A549 treated with Mapracorat at 1 μM for 4 hours (cell line): ENCODE results near the gene BAG2. TPM values are rescaled to one million over a fixed set of nuclear protein-coding genes. Genes with fewer than 3 reads are reported as not detected.

Source experiments
- total RNA-seq: library from RNA; stranded (reverse); fragments of 200-300 nt; extraction: Qiagen RNA extraction; gene quantifications from 5 replicates; pipeline ENCODE4 v1.2.3, GENCODE V29; 2022

The BAG2 gene
- 6.9 to 7.7 TPM (median 7.5 TPM) in 5 replicates for total RNA-seq

GRCh38 chr6:57172136-57173055 is at the start of gene BAG2:
Gene BAG2, plus strand, starts transcription at chr6:57172326. Its CDS starts 372 bp downstream, at chr6:57172698.

DNA sequence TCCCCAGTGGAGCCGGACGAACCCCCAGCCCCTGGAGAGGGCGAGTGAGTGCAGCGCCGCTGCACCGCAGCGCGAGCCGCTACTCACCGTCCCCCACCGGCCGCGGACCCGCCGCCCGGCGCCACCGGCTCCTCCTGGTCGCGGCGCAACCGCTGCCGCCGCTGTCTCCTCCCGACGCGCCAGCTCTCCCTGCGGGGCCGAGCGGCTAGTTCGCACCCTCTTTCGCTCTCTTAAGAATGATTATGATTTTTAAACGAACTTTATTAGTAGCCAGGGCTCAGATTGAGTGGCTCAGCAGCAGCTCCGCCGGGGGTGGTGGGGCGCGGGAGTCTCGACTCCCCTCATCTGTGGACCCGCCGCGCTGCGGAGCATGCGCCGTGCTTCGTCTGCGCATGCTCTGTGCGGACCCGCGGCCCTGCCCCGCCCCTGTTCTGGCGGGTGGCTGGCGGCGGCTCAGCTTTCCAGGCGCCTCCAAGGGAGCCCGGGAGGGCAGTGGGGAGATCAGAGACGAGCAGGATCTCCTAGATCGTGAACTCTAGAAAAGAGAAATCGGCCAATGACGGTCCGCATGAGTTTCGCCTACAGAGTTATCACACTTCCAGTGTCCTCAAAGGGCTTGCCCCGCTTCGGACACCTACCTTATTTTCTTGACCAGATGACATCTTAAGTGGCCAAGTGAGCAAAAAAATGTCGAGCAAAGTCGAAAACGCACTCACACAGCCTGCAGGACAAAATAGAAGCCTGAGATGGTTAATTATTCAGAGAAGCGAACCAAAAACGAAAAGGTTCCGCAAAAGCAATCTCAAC is 50.0 kb downstream of the BAG2 start, which contains the start of gene RAB23:
Gene RAB23, minus strand, starts transcription at position 372 of the 807 bp plus-strand sequence. CDS start 11,927 bp downstream, outside the sequence.

Other genes starting within 250 kb of the BAG2 start
- 0.70 to 0.99 TPM (median 0.87 TPM) in 5 replicates for gene BEND6, start 217.2 kb upstream of the BAG2 start, total RNA-seq
- 4.9 to 6.7 TPM (median 5.2 TPM) in 5 replicates for gene KIAA1586, start 125.6 kb upstream of the BAG2 start, total RNA-seq
- gene ZNF451, start 82.1 kb upstream of the BAG2 start, total RNA-seq = 7.7 to 9.3 TPM (median 8.7 TPM) in 5 replicates
- gene RAB23, start 50.0 kb downstream of the BAG2 start, total RNA-seq = 7.1 to 8.5 TPM (median 7.9 TPM) in 5 replicates
- 10.6 to 13.4 TPM (median 11.5 TPM) in 5 replicates for gene PRIM2, start 145.3 kb downstream of the BAG2 start, total RNA-seq